Spleen (tissue), 11 donors: ENCODE data around the gene BPIFB2. TPM values are rescaled to one million over a fixed set of nuclear protein-coding genes. Genes with fewer than 3 reads are reported as not detected.

ENCODE experiments used
- DNase-seq: peaks from one replicate; pipeline ENCODE4 v3.0.0-alpha.2; 2020
- H3K27ac ChIP-seq, 8 donors: fragments of 200-600 bp; sonication (generic) in 7 of 8; 1 replicate in 4 of 8; 2 replicates in 4 of 8; pipeline versions ENCODE4 v1.5.0 to v1.8.0; 2016 to 2021; ENCODE audit warnings: inconsistent platforms in 4 of 8, mild to moderate bottlenecking in 4 of 8, moderate library complexity in 1 of 8
- H3K27me3 ChIP-seq, 7 donors: fragments of 200-600 bp; sonication (generic) in 6 of 7; replicated peaks in 1 of 7; 1 replicate in 4 of 7; 2 replicates in 3 of 7; pipeline versions ENCODE4 v1.5.0 to v1.8.0; 2016 to 2021; ENCODE audit warnings: inconsistent platforms in 3 of 7, mild to moderate bottlenecking in 1 of 7
- H3K36me3 ChIP-seq, 6 donors: fragments of 200-600 bp; sonication (generic) in 5 of 6; 1 replicate in 4 of 6; 2 replicates in 2 of 6; pipeline versions ENCODE4 v1.5.0 to v1.8.0; 2016 to 2021; ENCODE audit warnings: inconsistent platforms in 2 of 6
- H3K4me1 ChIP-seq, 6 donors: fragments of 200-600 bp; sonication (generic) in 5 of 6; 1 replicate in 3 of 6; 2 replicates in 3 of 6; pipeline versions ENCODE4 v1.5.0 to v1.8.0; 2016 to 2021; ENCODE audit warnings: inconsistent platforms in 3 of 6
- H3K4me3 ChIP-seq, 8 donors: fragments of 200-600 bp; sonication (generic) in 7 of 8; 1 replicate in 4 of 8; 2 replicates in 4 of 8; pipeline versions ENCODE4 v1.5.0 to v1.8.0; 2016 to 2021; ENCODE audit warnings: inconsistent platforms in 4 of 8, mild to moderate bottlenecking in 4 of 8, moderate library complexity in 2 of 8
- H3K9me3 ChIP-seq, 8 donors: fragments of 200-600 bp; sonication (generic) in 7 of 8; 1 replicate in 4 of 8; 2 replicates in 4 of 8; pipeline versions ENCODE4 v1.5.0 to v1.8.0; 2016 to 2021; ENCODE audit warnings: inconsistent platforms in 4 of 8
- POLR2A ChIP-seq, 3 donors: fragments of 450-650 bp; IDR thresholded peaks; one replicate each; pipeline ENCODE4 v1.5.1; 2017; ENCODE audit warnings: antibody characterized with exemption in 3 of 3, mild to moderate bottlenecking in 1 of 3
- POLR2AphosphoS5 ChIP-seq, 3 donors: sonication (generic); formaldehyde crosslinking; IDR thresholded peaks; one replicate each; pipeline ENCODE4 v1.5.1; 2017; ENCODE audit warnings: antibody characterized with exemption in 3 of 3
- WGBS, 5 donors: extraction: QIAGEN DNeasy Blood & Tissue Kit in 3 of 5; methylation state at CpG; one replicate each; pipeline versions ENCODE4 v1.1.5 to v1.1.7; 2013 to 2018; 5-methylcytosine and 5-hydroxymethylcytosine counted together
- intact Hi-C: fragments of 100-400 bp; cut with DNase I; formaldehyde crosslinking; loops from one replicate; pipeline ENCODE4 v1.15.0; 2023; ENCODE audit warnings: low total_unique reads
- polyA plus RNA-seq, 3 donors: library from polyadenylated mRNA; stranded (reverse); fragments of 200-250 nt; gene quantifications; one replicate each; pipeline ENCODE4 v1.2.1, GENCODE V29; 2013
- total RNA-seq, 7 donors: library from RNA; depleted of rRNA in 3 of 7; stranded (reverse); fragments of >200 nt in 3 of 7; fragmentation: NEBNext Ultra II Directional in 4 of 7; extraction: Animal tissue kit (Norgen Biotek cat#: 25700) in 4 of 7; gene quantifications; one replicate each; pipeline versions ENCODE4 v1.1.0 to v1.2.1, GENCODE V29; 2016 to 2021
- TF ChIP-seq, protein P1 (sequence below), 11 experiments: fragments of 200-600 bp in 7 of 11; fragments of 450-650 bp in 4 of 11; sonication (generic) in 4 of 11; IDR thresholded peaks in 8 of 11; conservative IDR thresholded peaks in 3 of 11; 1 replicate in 7 of 11; 2 replicates in 4 of 11; pipeline versions ENCODE4 v1.4.0 to v1.8.0; 2016 to 2021; ENCODE audit warnings: antibody characterized with exemption in 11 of 11, inconsistent platforms in 4 of 11, mild to moderate bottlenecking in 1 of 11
- donor health status: healthy with polysubstance abuse.
- donor health status: DM: no; HTN: no; CAD: no; lungs with moderate emphysema.
- donor health status: DM: no; HTN: no; CAD: no.
- donor health status: Bipolar disorder and iron deficiency.
- donor health status: healthy.
- donor health status: DM: no; HTN: no; CAD: no.
- donor health status: DM: yes; HTN: yes; CAD: no.

BPIFB2 gene
- total and polyA plus RNA-seq, 10 donors: not detected

- intact Hi-C loops: no loop called here
- no peak for DNase-seq
- Histone ChIP-seq H3K27ac (no peak overlapping the region), H3K27me3 (peaks cover 0 to 5% (median 0%) of the 10 kb centered on the region in 7 donors), H3K9me3 (no peaks in the 10 kb centered on the region), H3K4me1 (no peaks in the 10 kb centered on the region), H3K36me3 (no peaks in the 10 kb centered on the region), H3K4me3 (no peak overlapping the region)
- TF ChIP-seq POLR2AphosphoS5 (IDR thresholded peaks at IDR 0.05): no peak
- no peak for TF ChIP-seq POLR2A (IDR thresholded peaks at IDR 0.05)
- TF ChIP-seq, protein P1, sequence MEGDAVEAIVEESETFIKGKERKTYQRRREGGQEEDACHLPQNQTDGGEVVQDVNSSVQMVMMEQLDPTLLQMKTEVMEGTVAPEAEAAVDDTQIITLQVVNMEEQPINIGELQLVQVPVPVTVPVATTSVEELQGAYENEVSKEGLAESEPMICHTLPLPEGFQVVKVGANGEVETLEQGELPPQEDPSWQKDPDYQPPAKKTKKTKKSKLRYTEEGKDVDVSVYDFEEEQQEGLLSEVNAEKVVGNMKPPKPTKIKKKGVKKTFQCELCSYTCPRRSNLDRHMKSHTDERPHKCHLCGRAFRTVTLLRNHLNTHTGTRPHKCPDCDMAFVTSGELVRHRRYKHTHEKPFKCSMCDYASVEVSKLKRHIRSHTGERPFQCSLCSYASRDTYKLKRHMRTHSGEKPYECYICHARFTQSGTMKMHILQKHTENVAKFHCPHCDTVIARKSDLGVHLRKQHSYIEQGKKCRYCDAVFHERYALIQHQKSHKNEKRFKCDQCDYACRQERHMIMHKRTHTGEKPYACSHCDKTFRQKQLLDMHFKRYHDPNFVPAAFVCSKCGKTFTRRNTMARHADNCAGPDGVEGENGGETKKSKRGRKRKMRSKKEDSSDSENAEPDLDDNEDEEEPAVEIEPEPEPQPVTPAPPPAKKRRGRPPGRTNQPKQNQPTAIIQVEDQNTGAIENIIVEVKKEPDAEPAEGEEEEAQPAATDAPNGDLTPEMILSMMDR (IDR thresholded peaks at IDR 0.05 in 8 of 11, conservative IDR thresholded peaks at IDR 0.05 in 3 of 11): no peak
- WGBS, 5 donors: 73 to 87% (median 76%) methylated on average over 3 of the region's 3 CpGs
These were observed 14.4 kb downstream of the BPIFB2 start for GRCh38 chr20:33021879-33022278.

DNA sequence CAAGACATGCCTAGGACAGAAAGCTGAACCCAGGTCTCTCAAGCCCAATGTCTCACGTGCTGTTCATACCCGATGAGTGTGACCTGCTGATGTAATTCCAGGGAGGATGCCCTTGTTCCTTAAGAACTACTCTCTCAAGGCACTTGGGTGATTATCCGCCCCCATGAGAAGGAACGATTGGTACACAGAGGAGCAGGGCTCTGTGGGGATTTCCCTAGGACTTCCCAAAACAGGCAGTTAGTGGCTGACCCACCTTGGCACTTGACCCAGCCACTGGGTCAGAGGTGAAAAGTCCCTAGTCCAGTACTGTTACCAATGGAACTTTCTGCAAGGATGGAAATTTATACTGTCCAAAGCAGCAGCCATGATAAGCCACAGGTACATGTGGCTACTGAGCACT is 14.8 kb downstream of the BPIFB2 start:
- Histone ChIP-seq H3K36me3 (no peaks in the 10 kb centered on the region), H3K27ac (no peak overlapping the region), H3K9me3 (no peaks in the 10 kb centered on the region), H3K4me3 (no peak overlapping the region), H3K27me3 (peaks cover 0 to 5% (median 0%) of the 10 kb centered on the region in 7 donors), H3K4me1 (no peaks in the 10 kb centered on the region)
- WGBS, 5 donors: 60 to 68% (median 67%) methylated on average over 4 of the region's 4 CpGs
- TF ChIP-seq POLR2AphosphoS5 (IDR thresholded peaks at IDR 0.05) (no peak), POLR2A (IDR thresholded peaks at IDR 0.05) (no peak)
- TF ChIP-seq, protein P1 (IDR thresholded peaks at IDR 0.05 in 8 of 11, conservative IDR thresholded peaks at IDR 0.05 in 3 of 11): no peak
- intact Hi-C loops: no loop called here
- no peak for DNase-seq

GRCh38 chr20:33022694-33023438 is 15.4 kb downstream of the BPIFB2 start:
- no peaks in the 10 kb centered on the region for H3K4me1 ChIP-seq
- no peaks in the 10 kb centered on the region for H3K36me3 ChIP-seq
- WGBS, 5 donors: 77 to 87% (median 80%) methylated on average over 7 of the region's 7 CpGs
- intact Hi-C loops: no loop called here
- TF ChIP-seq POLR2AphosphoS5 (IDR thresholded peaks at IDR 0.05) (no peak), POLR2A (IDR thresholded peaks at IDR 0.05) (no peak)
- TF ChIP-seq, protein P1 (IDR thresholded peaks at IDR 0.05 in 8 of 11, conservative IDR thresholded peaks at IDR 0.05 in 3 of 11): no peak
- no peaks in the 10 kb centered on the region for H3K9me3 ChIP-seq
- no peak for DNase-seq
- H3K27me3 ChIP-seq: peaks cover 0 to 7% (median 0%) of the 10 kb centered on the region in 7 donors
- H3K27ac ChIP-seq: no peak overlapping the region
- no peak overlapping the region for H3K4me3 ChIP-seq

DNA sequence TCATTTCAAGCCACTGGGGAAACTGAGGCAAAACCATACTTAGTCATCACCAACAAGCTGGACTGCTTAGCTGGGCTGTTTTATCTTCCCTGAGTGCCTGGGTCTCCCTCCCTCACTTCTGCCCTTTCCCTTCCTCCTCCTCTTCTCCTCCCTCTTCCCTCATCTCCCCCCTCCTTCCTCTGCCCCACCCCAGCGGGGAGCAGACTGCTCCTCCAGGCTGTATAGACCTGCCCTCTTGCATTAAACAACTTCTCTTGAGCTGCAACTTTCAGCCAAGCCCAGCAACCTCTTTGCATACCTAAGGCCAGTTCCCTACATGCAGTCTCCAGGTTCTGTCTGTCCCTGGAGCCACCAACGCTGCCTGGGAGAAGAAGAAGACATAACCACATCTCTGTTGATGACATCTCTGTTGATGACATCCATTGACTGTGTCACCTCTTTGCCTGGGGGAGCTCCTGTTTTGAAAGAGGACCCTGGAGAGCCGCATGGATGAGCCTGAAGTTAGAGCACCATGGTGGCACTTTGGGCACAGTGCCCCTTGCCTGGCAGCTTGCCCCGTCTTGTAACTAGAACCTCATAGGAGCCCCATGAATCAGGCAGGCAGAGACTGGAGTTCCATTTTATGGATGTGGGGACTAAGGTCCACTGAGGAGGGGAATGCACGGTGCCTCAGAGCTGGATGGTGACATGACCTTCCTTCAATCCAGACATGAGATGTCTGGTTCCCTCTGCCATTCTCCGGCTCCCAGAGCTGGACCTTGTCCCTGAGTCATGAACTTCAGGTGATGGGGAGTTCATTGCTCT is 16.1 kb downstream of the BPIFB2 start:
- WGBS, 5 donors: 67 to 80% (median 76%) methylated on average over 6 of the region's 6 CpGs
- H3K27ac ChIP-seq: no peak overlapping the region
- H3K36me3 ChIP-seq: no peaks in the 10 kb centered on the region
- H3K4me3 ChIP-seq: no peak overlapping the region
- no peaks in the 10 kb centered on the region for H3K9me3 ChIP-seq
- intact Hi-C loops: no loop called here
- TF ChIP-seq POLR2AphosphoS5 (IDR thresholded peaks at IDR 0.05): no peak
- TF ChIP-seq POLR2A (IDR thresholded peaks at IDR 0.05): no peak
- TF ChIP-seq, protein P1 (IDR thresholded peaks at IDR 0.05 in 8 of 11, conservative IDR thresholded peaks at IDR 0.05 in 3 of 11): no peak
- H3K4me1 ChIP-seq: no peaks in the 10 kb centered on the region
- DNase-seq: no peak
- H3K27me3 ChIP-seq: peaks cover 0 to 13% (median 0%) of the 10 kb centered on the region in 7 donors
